Transverse colon (tissue), 3 donors: Measurements from ENCODE around the gene PCSK5.

Source experiments
- EP300 ChIP-seq: sonication (generic); formaldehyde crosslinking; IDR thresholded peaks from one replicate; pipeline ENCODE4 v1.6.1; 2017; ENCODE audit warnings: antibody characterized with exemption, low read depth
- POLR2AphosphoS5 ChIP-seq, 3 donors: sonication (generic); formaldehyde crosslinking; IDR thresholded peaks; one replicate each; pipeline ENCODE4 v1.6.1; 2016; ENCODE audit warnings: antibody characterized with exemption in 3 of 3

DNA sequence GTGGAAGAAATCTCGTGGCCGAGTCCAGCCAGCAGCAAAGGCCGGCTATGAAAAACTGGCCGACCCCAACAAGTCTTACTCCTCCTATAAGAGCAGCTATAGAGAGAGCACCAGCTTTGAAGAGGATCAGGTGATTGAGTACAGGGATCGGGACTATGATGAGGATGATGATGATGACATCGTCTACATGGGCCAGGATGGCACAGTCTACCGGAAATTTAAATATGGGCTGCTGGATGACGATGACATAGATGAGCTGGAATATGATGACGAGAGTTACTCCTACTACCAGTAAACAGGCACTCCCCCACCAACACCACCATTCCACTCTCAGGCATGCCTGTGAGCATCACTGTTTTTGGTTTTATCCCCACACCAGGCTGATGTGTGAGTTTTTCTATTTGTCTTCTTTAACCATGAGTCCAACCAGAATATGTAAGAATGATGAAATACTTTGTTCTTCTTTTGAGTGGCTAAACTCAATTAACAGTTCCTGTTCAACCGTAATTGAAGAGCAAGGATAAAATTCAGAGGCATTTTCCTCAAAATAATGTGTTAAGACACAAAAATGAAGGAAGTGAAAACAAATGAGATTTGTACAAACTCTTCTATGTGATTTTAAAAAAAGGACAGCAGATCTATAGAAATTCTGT lies 468.3 kb downstream of the PCSK5 start:
- TF ChIP-seq EP300 = no peak
- no peak for TF ChIP-seq POLR2AphosphoS5 (IDR thresholded peaks at IDR 0.05)
